Measurements from ENCODE around the gene ADRA2B.

- TF ChIP-seq CTCF (conservative IDR thresholded peaks at IDR 0.05 in 1 of 2, IDR thresholded peaks at IDR 0.05 in 1 of 2; ENCODE audit: low read depth in 1 of 2, low read length in 2 of 2): peak; percentile 21 to 44
- peak; percentile 54 for TF ChIP-seq EZH2 (IDR thresholded peaks at IDR 0.05; ENCODE audit: low read length, missing control alignments)
Measured at GRCh38 chr2:96116879-96117533, 635 bp upstream of the ADRA2B start.
